CD14-positive monocyte (primary cell): Measurements from ENCODE around the gene TTC28. TPM values are rescaled to one million over a fixed set of nuclear protein-coding genes. Genes with fewer than 3 reads are reported as not detected.

Source experiments
- DNase-seq, 3 donors: peaks; one replicate each; pipeline ENCODE4 v3.0.0-alpha.2; 2011 to 2022
- H2AFZ ChIP-seq: 2 replicates; pipeline ENCODE4 v1.6.0; 2012; ENCODE audit warnings: mild to moderate bottlenecking, low read depth, low read length, inconsistent platforms; ENCODE audit not compliant: insufficient read depth, poor library complexity, severe bottlenecking
- H3K27ac ChIP-seq, 2 donors: 1 replicate in 1 of 2; 2 replicates in 1 of 2; pipeline ENCODE4 v1.5.1; 2012 to 2013; ENCODE audit warnings: low read length in 2 of 2, control low read depth in 1 of 2, inconsistent platforms in 1 of 2, low read depth in 1 of 2, mild to moderate bottlenecking in 1 of 2
- H3K27me3 ChIP-seq, 2 donors: one replicate each; pipeline versions ENCODE4 v1.6.0 to v1.6.1; 2011 to 2013; ENCODE audit warnings: low read length in 2 of 2; ENCODE audit not compliant: control insufficient read depth in 2 of 2, insufficient read depth in 2 of 2
- H3K36me3 ChIP-seq, 2 donors: replicated peaks in 1 of 2; 1 replicate in 1 of 2; 2 replicates in 1 of 2; pipeline versions ENCODE4 v1.5.1 to v1.6.1; 2012 to 2013; ENCODE audit warnings: low read length in 2 of 2, control low read depth in 1 of 2, inconsistent platforms in 1 of 2, mild to moderate bottlenecking in 1 of 2; ENCODE audit not compliant: insufficient read depth in 2 of 2, control insufficient read depth in 1 of 2
- H3K4me1 ChIP-seq, 2 donors: 1 replicate in 1 of 2; 2 replicates in 1 of 2; pipeline versions ENCODE4 v1.5.1 to v1.6.1; 2012 to 2013; ENCODE audit warnings: low read length in 2 of 2, control low read depth in 1 of 2, inconsistent platforms in 1 of 2, mild to moderate bottlenecking in 1 of 2, moderate library complexity in 1 of 2; ENCODE audit not compliant: insufficient read depth in 2 of 2, control insufficient read depth in 1 of 2
- H3K4me2 ChIP-seq: replicated peaks from 2 replicates; pipeline ENCODE3; 2012; ENCODE audit warnings: low read length, moderate library complexity, mild to moderate bottlenecking; ENCODE audit not compliant: poor library complexity, severe bottlenecking; ENCODE audit errors: extremely low read depth
- H3K4me3 ChIP-seq, 3 experiments: fragments of 200-600 bp in 1 of 3; sonication (generic) in 1 of 3; replicated peaks in 1 of 3; 1 replicate in 2 of 3; 2 replicates in 1 of 3; pipeline ENCODE4 v1.5.1; 2011 to 2013; ENCODE audit warnings: low read length in 3 of 3, mild to moderate bottlenecking in 3 of 3, control low read depth in 2 of 3, low read depth in 2 of 3, inconsistent platforms in 1 of 3, moderate library complexity in 1 of 3
- H3K79me2 ChIP-seq: 2 replicates; pipeline ENCODE4 v1.6.0; 2012; ENCODE audit warnings: mild to moderate bottlenecking, control low read depth, inconsistent platforms, low read length, moderate library complexity; ENCODE audit not compliant: insufficient read depth
- H3K9ac ChIP-seq: 2 replicates; pipeline ENCODE4 v1.6.0; 2017; ENCODE audit warnings: low read length, mild to moderate bottlenecking; ENCODE audit not compliant: insufficient read depth, poor library complexity, severe bottlenecking
- H3K9me3 ChIP-seq, 2 donors: replicated peaks in 1 of 2; 1 replicate in 1 of 2; 2 replicates in 1 of 2; pipeline versions ENCODE4 v1.5.1 to v1.6.1; 2012 to 2013; ENCODE audit warnings: low read length in 2 of 2, control low read depth in 1 of 2; ENCODE audit not compliant: control insufficient read depth in 1 of 2, insufficient read depth in 1 of 2
- H4K20me1 ChIP-seq: 2 replicates; pipeline ENCODE4 v1.6.0; 2012; ENCODE audit warnings: mild to moderate bottlenecking, low read length, control low read depth, moderate library complexity; ENCODE audit not compliant: insufficient read depth
- H3K27ac Mint-ChIP-seq, 7 donors: one replicate each; pipeline ENCODE4 v1.8.0; 2020; ENCODE audit warnings: mild to moderate bottlenecking in 7 of 7, mixed read lengths in 7 of 7, moderate library complexity in 6 of 7, inconsistent platforms in 2 of 7
- H3K27me3 Mint-ChIP-seq, 3 donors: one replicate each; pipeline ENCODE4 v1.8.0; 2021 to 2022; ENCODE audit warnings: low read depth in 3 of 3, mild to moderate bottlenecking in 3 of 3, mixed read lengths in 3 of 3, moderate library complexity in 3 of 3, inconsistent platforms in 1 of 3
- H3K36me3 Mint-ChIP-seq, 2 donors: one replicate each; pipeline ENCODE4 v1.8.0; 2020; ENCODE audit warnings: mixed read lengths in 2 of 2, inconsistent platforms in 1 of 2, mild to moderate bottlenecking in 1 of 2
- H3K4me1 Mint-ChIP-seq: one replicate; pipeline ENCODE4 v1.8.0; 2020; ENCODE audit warnings: mild to moderate bottlenecking, mixed read lengths
- H3K4me3 Mint-ChIP-seq, 2 donors: one replicate each; pipeline ENCODE4 v1.8.0; 2020; ENCODE audit warnings: mild to moderate bottlenecking in 2 of 2, mixed read lengths in 2 of 2, moderate library complexity in 1 of 2
- H3K9me3 Mint-ChIP-seq, 7 donors: one replicate each; pipeline ENCODE4 v1.8.0; 2020 to 2022; ENCODE audit warnings: mixed read lengths in 7 of 7, mild to moderate bottlenecking in 6 of 7, moderate library complexity in 6 of 7, inconsistent platforms in 2 of 7
- WGBS: methylation state at CpG from one replicate; pipeline ENCODE4 v1.1.5; 2013; ENCODE audit warnings: missing lambda C conversion rate; ENCODE audit not compliant: insufficient coverage; 5-methylcytosine and 5-hydroxymethylcytosine counted together
- intact Hi-C, 2 donors: fragments of 100-400 bp; cut with micrococcal nuclease; formaldehyde crosslinking; loops; one replicate each; pipeline versions ENCODE4 v1.15.0 to v1.15.1; 2023
- polyA plus RNA-seq, 3 donors: library from polyadenylated mRNA; depleted of rRNA in 1 of 3; unstranded in 2 of 3; stranded (reverse) in 1 of 3; fragments of 300-500 nt in 2 of 3; fragments of >200 nt in 1 of 3; fragmentation: Illumina TruSeq in 2 of 3; gene quantifications; 1 replicate in 2 of 3; 2 replicates in 1 of 3; pipeline ENCODE4 v1.2.3, GENCODE V29; 2012 to 2021
- TF ChIP-seq, protein P1 (sequence below): fragments of 200-600 bp; IDR thresholded peaks from one replicate; pipeline ENCODE4 v1.8.0; 2022; ENCODE audit warnings: antibody characterized with exemption, mild to moderate bottlenecking

The TTC28 gene
- polyA plus RNA-seq, 3 donors, result 0.24 to 0.61 TPM; not detected in 1

DNA sequence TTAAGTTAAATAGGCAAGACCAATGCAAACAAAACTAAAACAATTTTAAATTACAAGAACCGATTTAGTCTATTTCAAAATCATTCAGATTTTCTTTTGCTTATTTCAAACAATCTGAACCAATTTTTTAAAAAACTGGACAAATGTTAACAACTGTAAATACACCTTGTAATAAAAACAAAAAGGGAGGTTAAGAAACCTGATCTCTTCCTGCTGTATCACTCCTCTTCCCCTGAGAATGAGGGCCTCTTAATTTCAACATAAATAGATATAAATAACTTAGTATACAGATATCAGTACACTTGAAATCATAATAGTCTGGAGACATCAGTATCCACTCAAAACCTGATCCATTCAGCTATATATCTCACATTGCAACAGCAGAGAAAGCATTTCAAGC is 346.6 kb downstream of the TTC28 start:
- no peaks in the 10 kb centered on the region for H3K36me3 Mint-ChIP-seq
- Histone ChIP-seq H3K36me3 (no peaks in the 10 kb centered on the region), H3K79me2 (no peaks in the 10 kb centered on the region), H3K4me3 (no peak overlapping the region), H2AFZ (no peak overlapping the region), H3K9me3 (no peaks in the 10 kb centered on the region), H3K9ac (no peak overlapping the region), H3K27me3 (no peaks in the 10 kb centered on the region), H3K27ac (no peak overlapping the region), H3K4me1 (no peaks in the 10 kb centered on the region), H3K4me2 (no peak overlapping the region), H4K20me1 (no peaks in the 10 kb centered on the region)
- TF ChIP-seq, protein P1, sequence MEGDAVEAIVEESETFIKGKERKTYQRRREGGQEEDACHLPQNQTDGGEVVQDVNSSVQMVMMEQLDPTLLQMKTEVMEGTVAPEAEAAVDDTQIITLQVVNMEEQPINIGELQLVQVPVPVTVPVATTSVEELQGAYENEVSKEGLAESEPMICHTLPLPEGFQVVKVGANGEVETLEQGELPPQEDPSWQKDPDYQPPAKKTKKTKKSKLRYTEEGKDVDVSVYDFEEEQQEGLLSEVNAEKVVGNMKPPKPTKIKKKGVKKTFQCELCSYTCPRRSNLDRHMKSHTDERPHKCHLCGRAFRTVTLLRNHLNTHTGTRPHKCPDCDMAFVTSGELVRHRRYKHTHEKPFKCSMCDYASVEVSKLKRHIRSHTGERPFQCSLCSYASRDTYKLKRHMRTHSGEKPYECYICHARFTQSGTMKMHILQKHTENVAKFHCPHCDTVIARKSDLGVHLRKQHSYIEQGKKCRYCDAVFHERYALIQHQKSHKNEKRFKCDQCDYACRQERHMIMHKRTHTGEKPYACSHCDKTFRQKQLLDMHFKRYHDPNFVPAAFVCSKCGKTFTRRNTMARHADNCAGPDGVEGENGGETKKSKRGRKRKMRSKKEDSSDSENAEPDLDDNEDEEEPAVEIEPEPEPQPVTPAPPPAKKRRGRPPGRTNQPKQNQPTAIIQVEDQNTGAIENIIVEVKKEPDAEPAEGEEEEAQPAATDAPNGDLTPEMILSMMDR, result no peak
- intact Hi-C loops, result no loop called here
- no peak overlapping the region for H3K27ac Mint-ChIP-seq
- H3K27me3 Mint-ChIP-seq, result peaks cover 0 to 1% (median 0%) of the 10 kb centered on the region in 3 donors
- WGBS, result no CpG with 5 or more reads among the region's 1 CpG
- no peak overlapping the region for H3K4me3 Mint-ChIP-seq
- no peak for DNase-seq
- peaks cover 2 to 11% (median 6%) of the 10 kb centered on the region in 7 donors for H3K9me3 Mint-ChIP-seq
- peaks cover 5% of the 10 kb centered on the region for H3K4me1 Mint-ChIP-seq

DNA sequence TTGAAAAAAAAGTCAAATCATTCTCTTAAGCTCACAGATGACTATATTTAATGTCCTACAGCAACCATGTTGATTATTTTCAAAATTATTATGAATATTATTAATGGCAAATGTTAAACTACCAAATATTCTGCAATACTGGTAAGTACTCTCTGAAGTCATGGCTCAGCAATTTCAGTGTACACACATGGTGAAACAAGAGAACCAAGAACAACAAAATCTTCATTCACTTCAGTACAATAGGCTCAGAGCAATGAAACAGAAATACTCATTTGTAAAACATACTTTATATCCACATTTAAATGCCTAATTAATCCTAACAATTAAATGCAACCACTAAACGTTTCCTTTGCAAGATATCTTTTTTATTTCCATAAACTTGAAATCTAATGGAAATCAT is 347.2 kb downstream of the TTC28 start:
- H3K9me3 ChIP-seq, result no peaks in the 10 kb centered on the region
- no peak overlapping the region for H3K4me2 ChIP-seq
- H3K79me2 ChIP-seq, result no peaks in the 10 kb centered on the region
- Mint-ChIP-seq H3K27me3 (peaks cover 0 to 1% (median 0%) of the 10 kb centered on the region in 3 donors), H3K9me3 (peaks cover 2 to 11% (median 5%) of the 10 kb centered on the region in 7 donors), H3K27ac (no peak overlapping the region), H3K36me3 (no peaks in the 10 kb centered on the region), H3K4me1 (peaks cover 5% of the 10 kb centered on the region), H3K4me3 (no peak overlapping the region)
- no peak for DNase-seq
- no peak overlapping the region for H3K9ac ChIP-seq
- H3K4me3 ChIP-seq, result no peak overlapping the region
- intact Hi-C loops, result no loop called here
- no peaks in the 10 kb centered on the region for H3K36me3 ChIP-seq
- no peaks in the 10 kb centered on the region for H3K4me1 ChIP-seq
- H4K20me1 ChIP-seq, result no peaks in the 10 kb centered on the region
- WGBS, result no CpG with 5 or more reads among the region's 1 CpG
- TF ChIP-seq, protein P1, result no peak
- H3K27ac ChIP-seq, result no peak overlapping the region
- H3K27me3 ChIP-seq, result no peaks in the 10 kb centered on the region
- H2AFZ ChIP-seq, result no peak overlapping the region
